ENCODE data around the gene MECR.

Gene MECR

DNA sequence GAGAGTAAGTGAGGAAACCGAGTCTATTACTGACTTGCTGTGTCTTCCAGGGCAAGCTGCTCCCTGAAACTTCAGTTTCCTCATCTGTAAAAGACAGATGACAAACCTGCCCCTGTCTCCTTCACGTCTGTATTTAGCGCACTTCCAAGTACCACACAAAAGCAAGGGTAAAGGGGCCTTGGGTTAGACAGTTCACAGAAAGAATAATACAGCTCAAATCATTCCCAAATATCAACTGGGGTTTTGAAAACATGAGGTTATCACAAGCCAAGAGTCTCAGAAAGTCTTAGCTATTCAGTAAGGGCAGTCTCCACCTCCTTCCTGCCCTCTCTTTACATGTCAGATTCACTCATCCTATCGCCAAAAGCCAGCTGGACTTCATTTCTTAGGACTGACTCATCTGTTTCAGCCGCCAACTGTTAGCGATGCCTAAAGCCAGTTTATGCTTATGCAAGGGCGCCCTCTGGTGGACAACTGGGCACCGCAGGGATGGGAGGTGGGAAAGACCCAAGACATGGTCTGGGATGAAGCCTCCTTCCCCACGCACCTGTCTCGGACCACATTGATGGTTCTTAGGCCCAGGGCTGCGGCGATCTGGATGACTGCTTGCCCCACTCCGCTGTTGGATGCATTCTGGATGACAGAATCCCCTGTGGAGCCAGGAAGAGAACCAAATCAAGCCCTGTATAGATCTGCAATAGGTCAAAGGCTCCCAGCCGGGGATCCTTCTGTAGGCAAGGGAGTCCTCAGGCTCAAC lies 28.0 kb downstream of the MECR start:
- DNase-seq (ENCODE audit: low spot score): peak; percentile 80

DNA sequence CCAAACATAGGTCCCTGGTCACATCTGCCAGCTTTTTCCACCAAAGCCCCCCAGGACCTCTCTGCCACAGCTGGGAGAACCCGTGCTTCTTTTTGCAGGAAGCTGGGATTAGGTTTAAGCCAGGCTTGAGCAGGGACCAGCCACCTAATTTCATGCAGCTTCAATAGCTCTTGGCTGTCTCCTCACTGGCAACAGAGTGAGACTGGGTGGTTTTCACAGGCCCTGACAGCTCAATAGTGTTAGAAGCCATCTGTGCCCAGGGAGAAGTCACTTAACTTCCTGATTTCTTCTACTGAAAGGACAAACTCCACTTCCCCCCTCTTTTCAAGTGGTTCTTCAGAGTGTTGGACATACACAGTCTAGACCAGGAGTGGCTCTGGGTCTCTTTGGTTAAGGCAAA lies 28.7 kb downstream of the MECR start:
- DNase-seq (ENCODE audit: low spot score): no peak

DNA sequence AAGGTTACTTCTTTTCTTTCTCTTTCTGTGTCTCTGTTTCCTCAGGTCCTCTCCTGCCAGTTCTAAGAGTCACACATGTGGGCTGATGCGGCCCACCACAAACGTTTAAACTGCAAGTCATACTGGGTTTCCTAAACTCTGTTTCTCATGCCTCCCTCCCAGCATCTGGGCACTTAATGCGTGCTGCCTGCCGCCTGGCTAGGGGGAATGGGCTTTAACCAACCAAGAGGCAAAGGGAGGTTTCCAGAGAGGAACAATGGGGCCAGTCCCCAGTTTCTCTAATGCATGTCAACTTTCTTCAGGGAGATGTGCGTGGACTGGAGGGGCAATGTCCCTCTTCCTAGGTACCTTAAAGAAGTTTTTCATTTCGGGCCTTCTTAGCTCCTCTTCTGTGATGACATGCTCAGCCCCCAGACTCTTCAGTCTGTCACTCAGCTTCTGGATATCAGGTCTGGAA lies 29.1 kb downstream of the MECR start:
- no peak for DNase-seq (ENCODE audit: low spot score)

DNA sequence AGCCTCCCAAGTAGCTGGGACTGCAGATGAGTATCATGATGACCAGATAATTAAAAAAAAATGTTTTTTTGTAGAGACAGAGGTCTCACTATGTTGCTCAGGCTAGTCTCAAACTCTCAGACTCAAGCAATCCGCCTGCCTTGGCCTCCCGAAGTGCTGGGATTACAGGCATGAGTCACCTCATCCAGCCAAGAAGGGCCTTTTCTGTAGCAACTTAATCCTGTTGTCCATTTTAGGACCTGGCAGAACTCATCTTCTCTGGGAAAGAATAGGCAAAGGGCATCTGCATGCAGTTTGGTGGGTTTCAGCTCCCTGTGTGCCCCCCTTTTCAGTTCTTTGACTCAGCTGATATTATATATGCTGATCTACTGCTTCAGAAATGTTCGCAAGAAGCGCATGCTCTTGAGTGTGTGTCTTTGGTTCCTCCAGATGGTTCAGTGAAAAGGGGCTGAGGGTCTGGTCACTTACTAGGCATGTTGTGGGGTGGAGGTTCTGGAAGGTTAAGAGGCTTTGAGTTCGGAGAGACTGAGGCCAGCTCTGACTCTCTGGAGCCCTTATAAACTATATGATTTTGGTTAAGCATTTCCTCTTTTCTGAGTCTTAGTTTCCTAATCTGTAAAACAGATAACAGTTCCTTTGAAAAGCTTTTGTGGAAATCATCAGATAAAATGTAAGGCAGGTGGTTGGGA lies 29.7 kb downstream of the MECR start:
- DNase-seq (ENCODE audit: low spot score): no peak

DNA sequence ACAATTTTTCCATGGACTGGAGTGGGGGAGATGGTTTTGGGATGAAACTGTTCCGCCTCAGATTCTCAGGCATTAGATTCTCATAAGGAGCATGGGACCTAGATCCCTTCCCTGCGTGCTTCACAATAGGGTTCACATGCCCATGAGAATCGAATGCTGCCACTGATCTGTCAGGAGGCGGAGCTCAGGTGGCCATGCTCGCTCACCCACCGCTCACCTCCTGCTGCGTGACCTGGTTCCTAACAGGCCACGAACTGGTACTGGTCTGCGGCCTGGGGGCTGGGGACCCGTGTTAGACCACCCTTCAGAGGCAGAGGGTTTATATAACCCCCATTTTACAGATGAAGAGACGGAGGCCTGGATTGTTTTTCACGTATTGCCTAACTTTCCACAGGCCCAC lies 32.7 kb downstream of the MECR start:
- DNase-seq (ENCODE audit: low spot score): no peak

DNA sequence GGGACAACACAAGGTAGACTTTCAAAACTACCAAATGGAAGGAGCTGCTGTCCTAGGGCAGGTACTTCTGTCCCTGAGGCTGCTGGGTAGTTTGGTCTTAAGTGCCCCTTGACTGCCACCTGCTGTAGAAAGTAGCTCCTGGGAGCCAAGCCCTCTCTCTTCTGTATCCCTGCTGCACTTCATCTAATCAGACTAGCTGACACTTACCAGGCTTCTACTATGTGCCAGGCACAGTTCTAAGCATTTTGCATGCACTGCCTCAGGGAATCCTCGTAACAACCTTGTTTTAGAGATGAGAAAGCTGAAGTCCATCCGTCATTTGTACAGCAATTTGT lies 33.2 kb downstream of the MECR start:
- peak; percentile 38 for DNase-seq (ENCODE audit: low spot score)

DNA sequence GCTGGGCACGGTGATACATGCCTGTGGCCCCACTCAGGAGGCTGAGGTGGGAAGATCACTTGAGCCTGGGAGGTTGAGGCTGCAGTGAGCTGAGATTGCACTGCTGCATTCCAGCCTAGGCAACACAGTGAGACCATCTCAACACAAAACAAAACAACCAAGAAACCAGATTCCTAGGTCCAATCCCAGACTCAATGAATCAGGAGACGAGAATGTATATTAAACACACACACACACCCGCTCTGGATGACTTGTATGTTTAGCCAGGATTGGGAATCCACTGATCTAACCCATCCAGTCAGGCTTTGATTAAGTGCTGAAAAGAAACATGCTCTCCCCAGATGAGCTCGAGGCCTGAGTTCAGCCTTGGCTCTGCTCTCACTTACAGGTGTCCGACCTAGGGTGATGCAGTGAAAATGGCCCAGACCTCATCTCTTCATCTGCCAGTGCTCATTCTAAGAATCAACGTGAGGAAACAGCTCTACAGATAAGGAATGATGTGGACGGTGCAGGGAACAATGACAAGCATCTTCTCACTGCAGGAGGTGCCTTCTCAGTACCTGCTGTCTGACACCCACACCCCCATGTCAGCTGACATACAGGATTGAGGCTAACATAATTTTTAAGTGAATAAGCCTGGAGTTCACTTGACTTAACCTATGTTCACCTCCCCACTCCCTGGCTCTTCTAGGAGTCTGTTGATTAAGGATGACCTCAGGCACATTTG lies 33.7 kb downstream of the MECR start:
- DNase-seq (ENCODE audit: low spot score): no peak

DNA sequence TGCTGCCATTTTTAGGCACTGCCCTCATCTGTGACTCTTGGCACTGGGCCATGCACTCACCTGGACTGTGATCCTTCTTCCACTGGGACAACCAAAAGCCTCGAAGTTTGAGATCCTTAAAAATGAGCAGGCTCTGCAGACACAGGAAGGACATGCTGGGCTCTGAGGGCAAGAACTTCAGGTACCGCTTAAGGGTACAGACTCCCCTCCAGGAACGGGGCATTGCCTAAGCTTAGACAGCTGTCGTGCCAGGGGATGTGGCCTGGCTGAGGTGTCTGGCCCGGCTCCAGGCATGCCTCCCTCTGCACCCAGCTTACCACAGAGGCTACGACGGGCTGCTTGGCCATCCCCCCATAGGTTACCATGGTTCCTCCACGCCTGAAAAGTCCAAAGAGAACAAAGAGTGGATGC lies 34.8 kb downstream of the MECR start:
- no peak for DNase-seq (ENCODE audit: low spot score)

DNA sequence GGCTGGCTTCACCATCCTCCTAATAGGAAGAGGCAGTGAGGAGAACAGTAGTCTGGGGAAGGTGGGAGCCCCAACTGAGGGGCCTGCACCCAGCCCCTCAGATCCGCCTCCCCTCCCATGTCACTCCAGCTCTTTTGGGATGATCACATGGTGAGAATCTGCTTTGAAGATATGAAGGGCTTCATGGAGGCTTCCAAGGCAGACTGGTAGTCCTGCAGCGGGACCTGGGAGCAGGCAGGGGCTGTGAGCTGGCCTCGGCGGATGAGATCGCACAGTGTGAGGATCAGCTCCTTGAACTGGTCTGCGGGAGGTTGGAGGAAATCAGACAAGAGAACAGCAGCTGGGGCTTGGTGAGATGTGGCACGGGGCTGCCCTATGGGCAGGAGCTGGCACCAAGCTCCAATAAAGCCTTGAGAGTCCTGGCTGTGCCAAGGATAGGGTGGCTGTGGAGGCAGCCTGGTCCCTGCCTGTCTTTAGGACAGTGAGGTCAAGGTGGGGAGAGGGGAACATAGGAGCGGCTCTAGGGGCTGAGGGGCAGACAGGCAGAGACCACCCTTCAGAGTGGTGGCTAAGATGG lies 36.8 kb downstream of the MECR start:
- no peak for DNase-seq (ENCODE audit: low spot score)

DNA sequence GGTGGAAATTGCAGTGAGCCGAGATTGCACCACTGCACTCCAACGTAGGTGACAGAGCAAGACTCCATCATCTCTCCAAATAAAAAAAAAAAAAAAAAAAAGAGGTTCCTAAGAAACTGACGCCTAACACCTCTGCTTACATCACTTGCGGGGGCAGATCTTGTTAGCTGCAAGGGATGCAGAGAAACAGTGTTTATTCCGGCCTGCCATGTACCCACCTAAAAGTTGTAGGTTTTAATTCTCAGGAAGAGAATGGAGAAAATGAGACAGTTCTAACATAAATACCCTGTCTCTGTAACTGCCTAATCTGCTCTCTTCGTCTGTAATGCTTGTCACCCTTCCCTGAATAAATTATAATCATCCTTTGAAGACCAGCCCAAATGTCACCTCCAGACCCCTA lies 40.0 kb downstream of the MECR start:
- DNase-seq (ENCODE audit: low spot score): no peak

DNA sequence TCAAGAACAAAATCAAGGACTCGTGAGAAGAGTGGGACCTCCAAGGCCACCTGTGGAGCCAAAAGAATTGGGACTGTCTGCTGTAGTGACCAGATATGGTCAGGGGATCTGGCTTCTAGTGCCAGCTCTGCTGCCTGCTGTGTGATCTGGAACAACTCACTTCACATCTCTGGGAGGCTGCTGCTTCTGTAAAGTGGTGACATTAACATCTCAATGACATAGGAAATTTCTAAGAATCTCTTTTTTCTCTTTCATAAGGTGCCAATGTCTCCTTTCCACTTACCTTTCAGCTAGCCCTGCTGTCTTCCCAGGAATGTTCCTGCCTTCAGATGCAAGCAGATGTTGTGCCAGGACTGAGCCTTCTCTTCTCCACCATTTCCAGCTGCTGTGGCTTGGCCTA lies 44.0 kb downstream of the MECR start:
- no peak for DNase-seq (ENCODE audit: low spot score)

DNA sequence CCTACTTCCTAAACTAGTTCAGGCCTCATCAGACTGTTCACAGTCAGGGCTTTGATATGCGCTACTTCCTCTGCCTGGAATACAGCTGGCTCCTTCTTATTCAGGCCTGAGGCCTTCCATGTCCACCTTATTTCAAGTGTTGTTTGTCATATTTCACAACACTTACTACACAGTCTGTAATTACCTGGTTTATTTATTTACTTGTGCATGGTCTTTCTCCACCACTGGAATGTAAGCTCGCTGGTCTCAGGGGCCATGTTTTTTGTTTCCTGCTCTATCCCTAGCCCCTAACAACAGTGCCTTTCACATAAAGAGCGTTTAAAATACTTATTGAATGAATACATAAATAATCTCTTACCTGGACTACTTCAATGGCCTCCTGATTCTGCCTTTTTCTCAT lies 44.5 kb downstream of the MECR start:
- no peak for DNase-seq (ENCODE audit: low spot score)

DNA sequence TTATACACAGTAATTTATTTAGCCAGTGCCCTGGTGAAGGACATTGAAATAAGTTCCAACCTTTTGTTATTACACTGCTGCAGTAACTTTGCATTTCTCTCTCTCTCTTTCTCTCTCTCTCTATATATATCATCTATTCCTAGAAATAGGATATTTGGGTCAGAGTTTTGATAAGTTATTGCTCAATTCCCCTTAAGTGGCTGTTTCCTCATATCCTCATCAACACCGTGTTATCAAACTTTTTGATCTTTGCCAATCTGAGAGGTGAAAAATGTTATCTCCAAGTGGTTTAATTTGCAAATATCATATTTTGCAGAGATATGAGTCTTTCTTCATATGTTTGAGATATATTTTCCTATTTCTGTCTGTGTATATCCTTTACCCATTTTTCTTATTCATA lies 47.4 kb downstream of the MECR start:
- no peak for DNase-seq (ENCODE audit: low spot score)

DNA sequence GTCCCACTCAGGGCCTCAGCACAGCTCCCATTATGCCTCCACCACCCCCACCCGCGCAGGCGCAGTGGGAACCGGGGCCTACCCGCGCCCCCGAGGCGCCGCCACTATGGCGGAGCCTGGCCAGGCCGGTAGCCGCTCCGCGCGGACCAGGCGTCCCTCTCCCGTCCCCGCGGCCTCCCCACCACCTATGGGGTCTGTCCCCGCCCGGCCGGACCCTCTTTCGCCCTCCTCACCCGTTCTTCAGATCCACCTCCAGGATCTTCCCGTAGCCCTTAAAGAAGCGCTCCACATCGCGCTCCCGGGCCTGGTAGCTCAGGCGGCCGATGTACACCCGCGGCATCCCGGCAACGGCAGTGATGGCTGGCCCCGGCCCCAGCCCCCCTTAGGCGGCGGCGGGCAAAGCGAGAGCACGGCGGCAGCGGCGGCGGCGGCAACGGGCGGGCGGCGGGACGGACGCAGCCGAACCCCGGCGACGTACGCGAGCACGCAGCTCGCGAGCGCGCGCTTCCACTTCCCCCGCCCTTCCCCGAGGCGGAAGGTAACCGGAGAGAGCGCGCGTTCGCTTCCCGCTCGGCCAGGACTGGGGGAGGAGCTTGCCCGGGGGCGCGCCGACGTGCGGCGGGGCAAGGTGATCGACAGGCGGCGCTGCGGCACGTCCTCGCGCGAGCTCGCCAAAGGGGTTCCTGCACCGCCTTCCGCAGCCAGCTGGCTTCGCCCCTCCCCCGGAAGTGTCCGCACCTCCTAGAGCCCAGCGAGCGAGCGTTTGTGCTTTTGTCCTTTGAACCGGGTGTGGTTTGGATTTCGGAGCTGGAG lies 49.1 kb downstream of the MECR start, which contains the start of gene SRSF4:
Gene SRSF4 (minus strand): TSS at position 488 of the 813 bp plus-strand sequence. CDS start 148 bp downstream, at position 340.
- DNase-seq (ENCODE audit: low spot score): peak; percentile 97

DNA sequence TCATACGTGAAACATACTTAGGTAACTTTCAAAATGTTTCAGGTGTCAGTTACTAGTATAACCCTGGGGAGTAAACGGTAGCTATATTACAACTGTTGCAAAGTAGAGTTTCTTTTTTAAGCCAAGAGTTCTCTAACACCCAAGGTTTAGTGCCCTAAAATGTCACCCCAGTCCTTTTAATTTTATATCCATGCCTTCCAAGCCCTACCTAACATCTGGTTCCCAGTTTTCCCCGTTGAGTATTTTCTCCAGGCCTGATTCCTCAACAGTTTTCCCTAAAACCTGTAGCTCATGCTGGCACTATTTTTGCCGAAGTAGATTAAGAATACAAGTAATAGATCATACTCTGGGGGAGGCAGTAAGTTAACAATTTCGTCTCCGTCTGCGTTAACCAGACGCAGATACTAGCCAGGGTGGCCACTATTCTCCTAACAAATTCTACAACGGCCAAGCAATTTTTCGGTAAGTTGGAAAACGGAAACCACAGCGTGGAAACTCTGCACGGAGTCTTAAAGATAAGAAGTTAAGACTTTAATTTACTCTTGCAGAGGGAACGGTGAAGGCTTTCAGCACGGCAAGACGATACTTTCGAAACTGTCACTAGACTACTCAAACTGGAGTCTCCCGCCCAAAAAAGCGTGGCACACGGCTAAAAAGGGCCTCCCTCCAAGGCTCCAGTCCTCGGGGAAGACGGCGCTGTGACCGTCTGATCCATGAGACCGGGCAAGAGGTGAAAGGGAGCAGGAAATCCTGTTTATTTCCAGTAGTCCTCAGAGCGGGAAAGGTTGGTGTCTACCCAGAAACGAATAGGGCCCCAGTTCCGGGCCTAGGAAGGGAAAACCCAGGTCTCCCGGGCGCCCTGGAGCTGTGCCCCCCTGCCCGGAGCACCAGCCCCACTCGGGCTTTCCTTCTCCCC lies 50.0 kb downstream of the MECR start:
- no peak for DNase-seq (ENCODE audit: low spot score)

DNA sequence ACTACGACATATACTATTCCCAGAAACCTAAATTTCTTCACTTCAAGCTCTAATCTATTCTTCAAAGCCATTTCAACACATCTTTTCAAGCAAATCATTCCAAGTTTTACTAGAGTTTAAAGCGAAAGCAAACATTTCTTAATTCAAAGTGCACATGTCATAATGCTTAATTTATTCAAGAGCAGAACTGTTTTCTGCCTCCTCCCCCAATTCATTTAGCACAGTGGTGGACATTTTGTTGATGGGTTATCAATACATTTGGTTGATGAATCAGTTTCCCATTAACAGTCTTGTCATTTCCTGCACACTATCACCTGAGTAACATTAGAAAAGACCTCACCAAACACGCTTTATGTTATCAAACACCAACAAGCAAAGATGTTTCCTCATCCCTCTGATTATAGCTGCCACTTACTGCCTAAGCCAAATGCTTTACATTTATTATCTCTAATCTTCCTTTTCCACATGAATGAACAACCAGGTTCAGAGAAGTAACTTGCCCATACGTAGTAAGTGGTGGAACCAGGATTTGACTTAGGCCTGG lies 51.0 kb downstream of the MECR start:
- no peak for DNase-seq (ENCODE audit: low spot score)

DNA sequence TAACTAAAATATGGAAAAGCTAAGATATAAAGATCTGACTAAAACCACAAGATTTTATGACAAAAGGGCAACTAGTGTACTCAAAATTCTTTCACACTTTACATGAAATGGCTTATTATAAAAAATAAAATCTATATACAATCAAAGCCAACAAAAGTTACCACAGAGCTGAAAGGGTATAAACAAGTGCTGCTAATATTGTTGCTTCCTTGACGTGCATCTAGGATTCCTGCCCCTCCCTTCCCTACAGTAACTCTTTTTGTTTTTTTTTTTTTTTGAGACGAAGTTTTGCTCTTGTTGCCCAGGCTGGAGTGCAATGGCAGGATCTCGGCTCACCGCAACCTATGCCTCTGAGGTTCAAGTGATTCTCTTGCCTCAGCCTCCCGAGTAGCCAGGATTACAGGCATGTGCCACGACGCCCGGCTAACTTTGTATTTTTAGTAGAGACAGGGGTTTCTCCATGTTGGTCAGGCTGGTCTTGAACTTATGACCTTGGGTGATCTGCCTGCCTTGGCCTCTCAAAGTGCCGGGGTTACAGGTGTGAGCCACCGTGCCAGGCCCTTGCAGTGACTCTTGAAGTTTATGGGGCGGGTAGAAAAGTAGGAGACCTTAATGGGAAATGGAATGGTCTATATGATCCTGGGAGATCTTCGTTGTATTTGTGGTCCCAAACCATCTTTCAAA lies 53.6 kb downstream of the MECR start:
- no peak for DNase-seq (ENCODE audit: low spot score)

DNA sequence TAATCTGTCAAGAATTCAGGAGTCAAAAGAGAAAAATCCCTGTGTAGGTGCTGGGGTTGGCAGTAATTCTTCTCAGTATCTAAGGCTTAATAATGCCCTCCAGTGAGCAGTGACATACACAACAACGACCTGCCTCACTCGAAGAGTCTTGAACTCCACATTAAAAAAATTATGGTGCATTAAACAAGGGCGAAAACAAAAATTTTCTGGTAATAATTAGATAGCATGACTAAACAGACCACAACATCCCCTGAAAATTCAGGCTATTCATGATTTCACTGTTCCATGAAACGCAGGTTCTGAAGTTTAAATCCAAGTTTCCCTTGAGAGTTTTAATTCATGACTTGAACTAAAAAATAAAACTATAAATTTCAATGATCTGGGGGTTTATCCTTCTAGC lies 54.2 kb downstream of the MECR start:
- DNase-seq (ENCODE audit: low spot score): no peak

DNA sequence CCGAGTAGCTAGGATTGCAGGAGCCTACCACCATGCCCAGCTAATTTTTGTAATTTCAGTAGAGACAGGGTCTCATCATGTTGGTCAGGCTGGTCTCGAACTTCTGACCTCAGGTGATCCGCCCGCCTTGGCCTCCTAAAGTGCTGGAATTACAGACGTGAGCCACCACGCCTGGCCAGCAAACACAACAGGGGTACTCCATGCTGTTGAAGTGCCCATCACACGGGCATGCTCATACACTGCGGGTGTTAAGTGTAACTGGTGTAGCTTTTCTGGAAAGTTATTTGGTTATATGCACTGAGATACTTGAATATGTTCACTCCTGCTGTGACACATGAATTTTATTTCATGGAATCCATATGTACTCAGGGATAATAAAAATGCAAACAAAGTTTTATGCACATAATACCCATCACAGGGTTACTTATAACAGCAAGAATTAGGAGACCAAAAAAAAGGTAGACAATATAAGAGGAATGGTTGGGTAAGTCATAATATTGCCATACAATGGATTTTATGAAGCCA lies 58.3 kb downstream of the MECR start:
- no peak for DNase-seq (ENCODE audit: low spot score)
